ELF-1 (cell line): ENCODE measurements around the gene MAD1L1.
A peak's percentile ranks its signal among the peaks of the same experiment; 100 is the strongest.

Experiments
- DNase-seq: peaks from one replicate; pipeline ENCODE4 v3.0.0-alpha.2; 2016; ENCODE audit warnings: low read depth, low spot score

MAD1L1 gene

DNA sequence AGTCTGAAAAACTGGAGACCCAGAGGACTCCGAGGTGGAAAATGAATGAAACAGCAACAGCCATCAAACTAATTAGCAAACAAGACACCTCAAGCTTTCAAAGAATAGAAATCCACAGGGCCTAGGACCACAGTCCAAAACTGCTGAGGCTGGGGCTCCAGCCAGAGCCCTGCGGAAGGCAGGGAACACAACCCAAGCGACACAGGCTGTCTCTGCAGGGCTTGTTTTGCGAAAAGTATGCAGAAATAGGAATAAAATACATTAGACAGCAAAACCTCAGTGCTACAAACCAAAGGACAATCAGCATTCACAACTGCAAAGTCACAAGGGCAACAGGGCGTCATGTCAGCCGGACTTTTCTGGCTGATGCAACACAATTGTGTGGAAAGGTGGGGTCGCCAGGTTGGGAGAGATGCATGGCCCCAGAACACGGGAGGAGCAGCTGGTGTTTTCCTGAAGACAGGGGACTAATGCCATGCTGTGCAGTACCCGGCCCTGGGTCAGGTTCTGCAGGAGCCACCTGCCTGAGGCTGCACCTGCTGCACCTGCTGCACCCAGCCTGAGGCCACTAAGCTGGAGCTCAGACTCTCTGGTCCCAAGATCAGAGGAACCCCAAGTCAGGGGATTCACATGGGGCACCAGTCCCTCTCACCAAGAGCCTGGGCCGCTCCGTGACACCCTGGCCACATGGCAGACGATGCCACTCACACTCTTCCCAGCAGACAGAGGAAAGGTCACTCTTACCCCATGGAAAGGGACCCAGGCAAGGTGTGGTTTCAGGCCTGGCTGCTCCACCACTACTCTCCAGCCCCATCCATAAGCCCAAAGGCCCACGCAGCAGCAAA, 74.2 kb downstream of the MAD1L1 start:
- no peak for DNase-seq

DNA sequence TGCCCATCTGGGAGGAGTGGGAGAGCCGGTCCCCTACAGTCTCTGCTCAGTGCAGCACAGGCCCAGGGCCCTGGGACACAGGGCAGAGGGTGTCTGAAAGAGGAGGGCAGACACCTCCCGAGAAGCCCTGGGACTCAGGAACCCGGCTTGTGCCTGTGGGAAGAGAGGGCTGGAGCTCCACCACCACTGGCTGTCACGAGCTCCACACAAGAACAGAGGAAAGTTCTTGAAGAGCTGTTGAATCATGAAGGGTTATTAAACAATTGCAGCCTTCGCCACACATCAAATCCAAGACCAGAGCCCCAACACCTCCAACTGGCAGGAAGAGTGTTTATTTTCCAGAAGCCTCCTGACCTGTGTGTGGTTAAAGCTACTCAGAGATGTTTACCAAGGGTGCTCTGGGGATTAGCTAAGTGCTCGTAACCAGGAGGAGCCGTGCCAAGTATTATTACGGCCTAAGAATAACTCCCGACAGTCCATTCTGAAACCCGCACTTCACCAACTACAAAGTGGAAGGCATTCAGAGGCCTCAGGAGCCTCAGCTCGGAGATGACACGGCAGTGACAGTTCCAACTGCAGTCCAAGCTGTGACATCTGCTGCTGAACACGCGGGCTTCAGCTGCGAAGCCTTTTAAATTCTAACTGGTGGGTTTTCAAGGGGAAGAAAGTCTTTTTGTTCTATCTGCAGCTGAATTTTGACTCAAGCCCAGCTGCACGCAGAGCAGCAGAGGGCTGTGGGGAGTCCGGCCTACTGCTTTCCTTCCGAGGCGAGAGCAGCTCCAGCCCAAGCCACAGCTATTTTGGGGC, 75.1 kb downstream of the MAD1L1 start:
- DNase-seq: no peak

DNA sequence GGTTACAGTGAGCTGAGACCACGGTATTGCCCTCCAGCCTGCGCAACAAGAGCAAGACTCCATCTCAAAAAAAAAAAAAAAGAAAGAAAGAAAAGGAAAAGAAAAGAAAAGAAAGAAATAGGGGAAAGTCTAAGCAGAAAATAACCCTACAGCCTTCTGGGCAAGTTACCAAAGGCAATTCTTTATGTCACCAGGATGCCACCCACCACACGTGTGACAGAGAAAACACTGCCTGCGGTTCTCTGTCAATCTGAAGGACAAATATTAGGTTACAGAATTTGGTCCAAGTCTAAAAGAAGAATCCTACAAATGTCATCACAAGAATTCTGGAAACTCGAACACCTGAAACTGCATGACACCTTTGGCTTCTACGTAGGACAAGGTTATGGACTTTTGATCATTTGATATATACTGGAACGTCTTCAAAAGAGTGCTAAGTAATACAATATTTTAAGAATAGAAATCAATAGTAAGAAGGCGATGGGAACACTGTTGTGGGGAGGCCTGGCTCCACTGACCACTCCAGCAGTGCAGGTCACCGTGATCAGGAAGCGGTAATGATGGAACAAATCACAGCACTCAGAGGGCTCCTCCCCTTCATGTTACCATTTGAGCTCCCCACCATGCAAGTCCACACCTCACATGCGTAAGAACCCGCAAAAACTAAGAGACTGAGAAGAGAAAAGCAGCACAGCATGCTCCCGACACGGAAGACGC, 75.8 kb downstream of the MAD1L1 start:
- DNase-seq: no peak

DNA sequence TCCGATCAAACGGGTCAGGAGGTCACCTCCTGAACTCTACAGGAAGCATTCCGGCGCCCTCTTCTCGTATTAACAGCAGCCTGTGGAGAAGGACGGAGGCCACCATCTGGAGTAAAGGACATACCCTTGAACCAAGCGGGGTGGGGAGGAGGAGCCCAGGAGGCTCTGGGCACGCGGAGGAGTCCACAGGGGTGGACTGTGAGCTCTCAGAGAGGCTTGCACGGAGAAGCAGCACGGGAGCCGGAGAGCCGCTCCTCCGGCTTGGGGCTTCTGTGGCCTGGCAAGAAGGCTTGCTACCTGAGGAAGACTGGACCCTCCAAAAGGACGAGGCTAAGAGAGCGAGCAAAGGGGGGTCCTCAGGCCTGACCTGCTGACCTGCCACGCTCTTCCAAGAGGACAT, 77.9 kb downstream of the MAD1L1 start:
- no peak for DNase-seq

DNA sequence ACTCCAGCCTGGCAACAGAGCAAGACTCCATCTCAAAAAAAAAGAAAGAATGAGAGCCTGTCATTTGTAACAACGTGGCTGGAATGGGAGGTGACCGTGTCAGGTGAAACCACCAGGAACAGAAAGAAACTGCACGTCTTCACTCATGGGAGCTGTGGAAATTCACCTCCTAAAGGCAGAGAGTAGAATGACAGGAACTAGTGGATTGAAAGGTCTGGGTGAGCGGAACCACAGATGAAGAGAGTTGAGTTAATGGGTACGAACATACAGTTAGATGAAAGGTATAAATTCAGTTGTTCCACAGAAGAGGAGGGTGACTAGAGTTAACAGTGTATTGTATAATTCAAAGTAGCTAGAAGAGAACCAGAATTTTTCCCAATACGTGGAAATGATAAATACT, 78.6 kb downstream of the MAD1L1 start:
- DNase-seq: no peak

DNA sequence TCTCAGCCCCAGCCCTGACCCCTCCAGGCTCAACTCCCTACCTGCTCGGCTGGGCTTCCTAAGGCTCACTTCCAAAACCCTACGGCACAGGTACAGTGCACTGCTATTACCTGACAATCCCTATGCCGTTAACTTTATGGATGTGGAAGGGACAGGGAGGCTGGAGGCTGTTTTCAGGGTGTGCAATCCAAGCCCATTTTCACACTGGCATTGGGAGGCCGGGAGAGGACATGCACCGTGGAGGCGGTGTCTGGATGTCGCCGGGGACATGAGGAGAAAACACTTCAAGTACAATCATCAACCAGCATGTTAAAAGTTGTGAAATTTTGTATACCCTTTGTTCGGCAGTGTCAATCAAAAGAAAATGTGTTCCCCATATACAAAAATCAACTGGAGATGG, 80.1 kb downstream of the MAD1L1 start:
- no peak for DNase-seq

DNA sequence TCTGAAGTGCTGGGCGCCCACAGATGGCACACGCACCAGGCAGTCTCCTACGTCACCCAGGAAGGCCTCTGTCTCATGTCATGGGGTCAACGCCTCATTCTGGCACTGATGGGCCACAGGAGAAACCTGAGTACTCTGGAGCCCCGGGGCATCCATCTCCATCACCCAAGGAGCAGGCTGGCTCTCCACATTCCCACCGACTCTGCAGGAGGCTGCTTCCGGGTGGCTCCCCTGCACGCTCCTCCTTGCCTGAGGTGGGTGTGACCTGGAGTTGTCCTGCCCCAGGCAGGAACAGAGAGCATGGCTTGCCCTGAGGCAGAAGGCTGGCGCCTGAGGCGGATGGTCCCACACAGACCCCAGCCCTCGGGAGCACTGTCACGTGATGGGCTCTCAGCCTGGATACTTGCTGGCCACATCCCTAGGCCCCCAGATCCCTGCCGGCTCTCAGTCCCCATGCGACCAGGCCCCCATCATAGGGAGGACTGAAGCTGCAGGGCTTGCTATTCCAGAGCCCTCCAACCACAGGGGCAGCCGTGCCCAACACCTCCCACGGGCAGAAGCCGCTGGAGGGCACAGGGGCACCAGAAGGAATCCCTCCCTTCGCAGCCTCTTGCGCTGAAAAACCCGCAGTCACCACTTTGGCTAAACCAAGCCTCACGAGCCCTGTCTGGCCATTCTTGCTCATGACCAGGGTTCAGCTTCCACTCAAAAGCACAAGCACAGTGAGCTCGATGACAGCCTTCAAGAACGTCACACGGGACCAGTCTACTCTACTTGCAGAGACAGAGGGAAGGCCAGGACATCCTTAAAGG, 80.7 kb downstream of the MAD1L1 start:
- peak; percentile 59 for DNase-seq

DNA sequence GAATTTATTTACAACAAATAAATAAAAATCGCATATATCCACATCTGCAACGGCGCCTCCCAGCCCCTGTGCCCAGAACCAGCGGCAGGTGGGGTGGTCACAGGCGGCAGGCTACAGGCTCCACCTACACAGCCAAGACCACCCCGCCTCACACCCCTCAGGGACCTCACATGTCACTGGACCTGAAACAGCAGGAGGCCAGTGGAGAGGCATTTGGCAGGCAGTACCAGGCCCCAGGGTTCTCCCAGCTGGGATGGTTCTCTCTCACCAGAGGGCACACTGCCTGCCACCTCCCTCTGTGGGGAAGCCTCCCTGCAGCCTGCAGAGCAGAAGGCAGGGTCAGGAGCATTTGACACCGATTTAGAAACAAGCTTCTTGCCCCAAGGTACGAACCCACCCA, 81.5 kb downstream of the MAD1L1 start:
- DNase-seq: no peak

DNA sequence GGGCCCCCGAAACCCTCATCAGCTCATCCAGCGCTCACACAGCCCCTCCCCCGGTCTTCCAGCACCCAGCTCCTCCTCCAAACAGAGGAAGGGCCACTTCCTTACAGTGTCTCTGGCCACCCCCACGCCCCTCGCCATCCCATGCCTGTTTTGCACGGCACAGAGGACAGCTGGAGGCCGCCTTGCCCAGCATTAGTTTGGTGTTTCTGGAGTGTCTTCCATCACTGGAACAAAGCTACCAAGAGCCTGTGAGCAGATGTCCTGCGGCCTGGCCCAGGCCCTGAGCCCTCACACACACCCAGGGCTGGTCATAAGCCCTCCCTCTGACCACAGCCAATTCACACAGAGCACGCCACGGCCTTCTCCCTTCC, 82.3 kb downstream of the MAD1L1 start:
- DNase-seq: no peak

DNA sequence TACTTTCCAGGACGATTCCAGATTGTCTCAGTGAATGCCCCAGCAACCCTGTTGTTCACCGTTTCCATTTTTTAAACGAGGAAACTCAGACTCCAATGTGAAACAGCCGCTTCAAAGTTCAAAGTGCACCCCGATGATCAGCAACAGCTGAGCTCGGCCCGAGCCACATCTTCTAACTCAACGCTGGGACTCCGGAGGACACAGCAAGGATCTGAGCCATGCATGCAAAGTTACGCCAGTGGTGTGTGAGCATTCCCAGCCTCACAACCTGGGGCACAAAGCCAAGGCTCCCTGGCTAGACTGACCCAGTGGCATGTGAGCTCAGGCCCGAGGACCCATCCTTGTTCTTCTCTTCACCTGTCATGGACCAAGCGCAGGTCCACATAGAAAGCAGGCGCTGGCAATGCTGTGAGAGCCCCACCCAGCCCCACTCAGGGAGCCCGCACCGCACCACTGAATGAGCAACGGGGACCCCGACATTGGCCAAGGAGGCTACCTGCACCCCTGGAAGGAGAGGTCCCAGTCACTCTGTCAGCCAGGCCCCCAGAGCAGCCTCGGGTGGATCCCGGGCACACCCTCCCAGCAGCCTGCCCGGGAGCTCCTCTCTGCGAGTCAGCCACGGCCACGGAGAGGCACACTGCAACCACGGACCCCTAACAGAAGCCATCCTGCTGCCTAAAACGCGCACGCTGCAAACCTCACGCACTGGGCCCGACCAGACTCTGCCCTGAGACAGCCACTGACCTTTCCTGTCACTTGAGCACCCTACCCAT, 82.9 kb downstream of the MAD1L1 start:
- DNase-seq: no peak

DNA sequence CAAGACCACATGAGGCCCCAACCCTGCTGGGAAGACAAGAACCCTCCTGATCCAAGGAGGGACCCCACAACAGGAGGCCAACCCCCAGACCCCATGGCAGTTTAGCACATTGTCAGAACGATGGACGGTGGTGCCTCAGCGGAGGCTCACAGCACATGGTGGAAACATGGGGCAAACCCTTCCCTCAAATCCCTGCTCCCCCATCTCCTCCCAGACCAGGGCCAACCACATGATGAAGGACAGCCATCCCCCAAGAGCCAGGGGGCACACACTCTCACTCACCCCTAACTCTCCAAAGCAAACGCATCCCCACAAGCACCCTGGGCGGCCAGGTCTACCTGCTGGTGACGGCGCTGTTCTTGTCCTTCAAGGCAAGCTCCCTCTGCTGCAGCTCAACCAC, 83.9 kb downstream of the MAD1L1 start:
- no peak for DNase-seq

DNA sequence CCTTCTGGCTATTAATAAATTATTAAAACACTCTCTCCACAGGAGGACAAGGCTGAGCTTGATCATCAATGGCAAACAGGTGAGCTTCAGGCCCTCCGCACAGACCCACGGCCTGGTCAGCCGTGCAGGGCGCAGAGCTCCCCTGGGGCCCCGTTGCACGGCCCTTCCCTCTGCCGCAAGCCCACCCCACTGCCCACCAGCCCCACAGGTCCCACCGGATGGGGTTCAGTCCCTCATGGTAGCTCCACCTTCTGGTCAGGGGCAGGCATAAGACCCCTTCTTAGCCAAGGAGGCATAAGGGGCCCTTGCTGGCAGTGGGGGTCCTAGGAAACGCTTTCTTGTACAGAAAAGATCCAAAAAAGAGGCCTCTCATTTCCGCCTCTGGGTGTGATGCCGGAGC, 84.6 kb downstream of the MAD1L1 start:
- DNase-seq: no peak

DNA sequence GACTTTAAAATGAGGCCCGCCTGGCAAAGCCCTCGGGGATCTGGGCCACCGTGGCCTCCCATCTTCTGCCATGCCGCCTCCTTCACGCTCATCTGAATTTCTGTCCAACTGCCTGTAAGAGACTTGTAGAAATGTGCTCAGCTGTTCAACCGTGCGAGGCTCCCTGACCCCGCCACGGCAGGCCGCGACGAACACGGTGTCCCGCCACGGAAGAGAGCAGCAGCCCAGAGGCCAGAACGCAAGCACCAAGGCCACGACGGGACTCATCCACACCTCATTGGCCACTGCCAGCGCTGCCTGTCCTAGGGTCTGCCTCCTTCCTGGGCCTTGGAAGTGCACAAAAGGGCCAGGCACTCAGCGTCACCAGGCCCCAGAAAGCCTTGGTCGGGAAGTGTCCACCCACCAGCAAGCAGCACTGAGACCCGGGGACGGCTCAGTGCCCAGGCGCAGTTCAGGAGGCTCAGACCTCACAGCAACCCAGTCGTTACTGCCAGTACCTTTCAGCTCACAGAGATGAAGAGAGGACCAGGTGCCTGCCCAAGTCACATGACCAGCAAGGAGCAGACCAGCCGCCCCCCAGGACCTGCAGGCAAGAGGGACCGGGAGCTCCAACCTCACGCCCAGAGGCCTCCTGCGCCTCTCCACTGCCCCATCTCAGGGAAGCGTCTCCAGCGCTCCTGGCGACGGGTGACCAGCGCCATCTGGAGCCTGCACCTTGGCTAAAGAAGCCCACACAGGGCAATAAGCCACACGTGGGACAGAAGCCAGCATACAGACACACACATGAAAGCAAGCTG, 85.9 kb downstream of the MAD1L1 start:
- DNase-seq: no peak

DNA sequence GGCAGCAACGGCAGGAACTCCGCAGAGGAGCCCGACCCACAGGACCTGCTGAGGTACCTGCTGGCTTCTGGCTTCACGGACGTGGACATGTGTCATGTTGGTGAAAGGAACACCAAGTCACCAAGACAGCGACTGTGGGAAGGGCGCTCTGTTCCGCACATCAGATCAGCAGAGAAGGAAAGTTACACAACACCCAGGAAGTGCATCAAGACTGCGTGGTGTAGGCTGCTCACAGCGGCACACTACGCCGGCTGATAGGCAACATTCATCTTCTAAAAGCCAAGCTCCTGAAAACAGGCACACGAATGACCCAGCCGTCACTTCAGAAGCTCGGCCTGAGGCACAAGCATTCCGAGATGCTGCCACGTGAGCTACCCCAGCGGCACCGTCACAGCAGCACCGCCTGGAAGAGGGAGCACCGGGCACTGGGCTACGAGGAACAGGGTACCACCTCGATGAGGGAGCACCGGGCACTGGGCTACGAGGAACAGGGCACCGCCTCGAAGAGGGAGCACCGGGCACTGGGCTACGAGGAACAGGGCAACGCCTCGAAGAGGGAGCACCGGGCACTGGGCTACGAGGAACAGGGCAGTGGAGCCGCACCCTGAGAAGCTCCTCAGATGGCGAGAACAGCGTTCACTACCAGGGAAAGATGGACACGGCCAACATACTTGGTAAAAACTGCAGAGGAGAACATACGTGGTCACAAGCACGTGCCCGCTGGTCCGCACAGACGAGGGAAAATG, 86.7 kb downstream of the MAD1L1 start:
- no peak for DNase-seq

DNA sequence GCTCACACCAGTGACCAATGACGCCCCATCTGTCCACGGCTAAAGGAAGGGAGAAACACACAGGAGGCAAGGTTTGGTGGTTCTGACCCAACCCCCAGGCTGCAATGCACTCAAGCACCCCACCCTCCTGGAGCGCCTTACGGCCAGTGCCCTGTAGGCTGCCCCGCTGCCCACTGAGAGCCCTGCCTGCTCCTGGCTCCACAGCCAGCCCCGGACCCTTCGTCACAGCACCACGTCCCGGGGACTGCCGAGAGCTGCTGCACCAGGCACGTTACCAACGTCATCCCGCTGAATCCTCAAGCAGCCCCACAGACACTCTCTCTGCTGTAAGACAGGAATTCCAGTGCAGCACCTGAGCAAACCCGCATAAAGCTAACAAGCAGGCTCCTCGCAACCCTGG, 87.8 kb downstream of the MAD1L1 start:
- no peak for DNase-seq

DNA sequence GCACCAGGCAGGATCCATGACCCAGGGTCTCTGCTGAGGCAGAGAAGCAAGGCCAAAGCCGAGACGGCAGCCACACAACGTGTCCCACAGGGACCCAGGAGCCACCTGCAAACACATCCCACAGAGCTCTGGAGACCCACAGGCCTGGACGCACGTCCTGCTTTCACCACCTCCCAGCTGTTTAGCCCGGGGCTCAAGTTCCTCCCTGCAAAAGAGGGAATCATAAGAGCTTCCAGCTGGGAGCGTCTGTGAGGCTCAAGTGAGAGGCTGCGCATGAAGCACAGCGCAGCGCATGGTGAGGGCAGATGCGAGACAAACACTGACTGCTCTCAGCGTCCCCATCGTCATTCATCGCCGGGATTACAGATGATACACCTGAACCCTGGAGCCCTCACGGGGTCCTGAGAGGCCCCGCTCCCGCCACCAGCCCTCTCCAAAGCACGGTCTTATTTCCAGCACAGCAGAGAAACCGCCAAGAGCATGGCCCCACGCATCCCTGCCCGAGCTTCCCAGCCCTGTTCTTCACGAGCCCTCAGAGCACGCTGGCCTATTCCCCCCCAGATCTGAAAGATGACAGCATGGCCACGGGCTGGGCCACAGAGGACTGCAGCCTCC, 88.7 kb downstream of the MAD1L1 start:
- no peak for DNase-seq

DNA sequence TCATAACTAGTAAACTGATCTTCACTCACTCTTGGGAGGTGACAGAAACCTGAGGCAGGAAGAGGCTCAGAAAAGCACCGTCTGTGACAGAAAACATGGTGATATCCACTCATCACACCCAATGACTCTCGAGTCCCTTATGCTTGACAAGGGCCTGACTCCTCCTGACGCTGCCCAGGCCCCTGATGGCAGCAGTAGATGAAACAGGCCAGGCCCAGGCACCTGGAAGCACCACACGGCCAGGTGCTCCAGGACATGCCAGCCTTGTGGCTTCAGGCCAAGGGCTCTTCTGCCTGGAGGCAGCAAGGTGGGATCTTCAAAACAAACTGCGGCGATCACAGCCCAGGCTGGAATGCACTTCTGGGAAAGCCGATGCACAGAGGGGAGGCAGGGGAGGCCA, 89.3 kb downstream of the MAD1L1 start:
- no peak for DNase-seq

DNA sequence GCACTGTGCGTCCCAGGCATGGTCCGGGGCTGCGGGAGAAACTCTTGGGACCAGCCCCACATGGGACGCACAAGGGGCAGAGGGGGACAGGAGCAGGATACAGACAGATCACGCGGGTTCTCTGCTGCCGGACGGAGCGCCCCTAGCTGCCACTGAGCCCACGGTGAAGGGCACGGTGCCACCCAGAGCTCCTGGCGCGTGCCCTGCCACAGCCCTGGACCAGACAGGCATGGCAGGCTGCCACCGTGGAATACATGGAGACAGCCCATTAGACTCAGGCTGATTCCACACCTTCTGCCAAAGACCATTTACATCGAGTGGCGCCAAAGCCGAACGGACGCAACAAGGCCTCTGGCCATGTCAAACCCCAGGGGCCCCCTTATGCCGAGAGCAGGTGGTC, 90.4 kb downstream of the MAD1L1 start:
- no peak for DNase-seq

DNA sequence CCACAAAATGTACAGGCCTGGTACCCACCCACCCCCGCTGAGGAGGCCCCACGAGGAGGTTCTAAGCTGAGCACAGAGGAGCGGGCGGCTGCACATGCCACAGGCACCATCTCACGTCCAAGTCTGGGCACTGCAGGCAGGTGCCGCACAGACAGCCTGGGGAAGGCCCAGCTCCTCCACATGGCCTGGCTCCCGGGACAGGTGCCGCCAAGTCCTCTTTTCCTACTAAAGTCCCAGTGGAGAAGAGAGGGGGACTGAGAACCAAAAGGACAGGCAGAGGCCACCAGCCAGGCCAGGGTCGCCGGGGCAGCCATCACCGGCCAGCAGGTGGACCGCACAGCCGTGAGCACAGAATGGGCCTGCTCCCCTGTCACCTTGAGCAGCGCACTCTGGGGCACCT, 91.1 kb downstream of the MAD1L1 start:
- DNase-seq: no peak
